B cell (primary cell): Measurements from ENCODE around the gene TCF12. TPM values are rescaled to one million over a fixed set of nuclear protein-coding genes. Genes with fewer than 3 reads are reported as not detected.

Experiments
- ATAC-seq: fragments of 200-7000 bp; cut with Tn5 transposase; one replicate; pipeline ENCODE4 v1.10.0; 2021; ENCODE audit warnings: low read depth, mild to moderate bottlenecking, moderate number of reproducible peaks, moderate library complexity
- CTCF ChIA-PET: fragments of 350-600 bp; sonication (Branson Sonifier 250); formaldehyde crosslinking; loops from one replicate; lab custom pipeline; 2021; ENCODE audit warnings: antibody characterized with exemption, inconsistent platforms; lab: Charles Lee
- POLR2A ChIA-PET: fragments of 350-600 bp; sonication (Branson Sonifier 250); formaldehyde crosslinking; loops from one replicate; lab custom pipeline; 2021; ENCODE audit warnings: antibody characterized with exemption; lab: Charles Lee
- DNase-seq: peaks from one replicate; pipeline ENCODE4 v3.0.0; 2013
- H2AFZ ChIP-seq: 2 replicates; pipeline ENCODE4 v1.6.1; 2012; ENCODE audit warnings: mild to moderate bottlenecking, low read depth, low read length; ENCODE audit not compliant: insufficient read depth, poor library complexity, severe bottlenecking
- H3K27ac ChIP-seq, 2 donors: 1 replicate in 1 of 2; 2 replicates in 1 of 2; pipeline ENCODE4 v1.5.1; 2012 to 2013; ENCODE audit warnings: low read length in 2 of 2, mild to moderate bottlenecking in 2 of 2, moderate library complexity in 1 of 2
- H3K27me3 ChIP-seq, 4 experiments: fragments of 200-600 bp in 1 of 4; sonication (generic) in 1 of 4; replicated peaks in 1 of 4; 1 replicate in 2 of 4; 2 replicates in 2 of 4; pipeline versions ENCODE4 v1.6.1 to v1.7.0; 2013 to 2016; ENCODE audit warnings: low read length in 3 of 4, mild to moderate bottlenecking in 2 of 4, mixed read lengths in 1 of 4, moderate library complexity in 1 of 4; ENCODE audit not compliant: insufficient read depth in 4 of 4, control insufficient read depth in 3 of 4; ENCODE audit errors: control extremely low read depth in 1 of 4
- H3K36me3 ChIP-seq, 2 experiments: replicated peaks in 1 of 2; 1 replicate in 1 of 2; 2 replicates in 1 of 2; pipeline versions ENCODE4 v1.6.1 to v1.7.1; 2013; ENCODE audit warnings: low read length in 1 of 2; ENCODE audit not compliant: insufficient read depth in 2 of 2, control insufficient read depth in 1 of 2; ENCODE audit errors: control extremely low read depth in 1 of 2, extremely low read depth in 1 of 2
- H3K4me1 ChIP-seq, 2 donors: fragments of 200-600 bp in 1 of 2; sonication (generic) in 1 of 2; 1 replicate in 1 of 2; 2 replicates in 1 of 2; pipeline versions ENCODE4 v1.5.1 to v1.6.1; 2013 to 2017; ENCODE audit warnings: low read length in 2 of 2; ENCODE audit not compliant: control insufficient read depth in 2 of 2, insufficient read depth in 2 of 2
- H3K4me2 ChIP-seq: replicated peaks from 2 replicates; pipeline ENCODE3; 2012; ENCODE audit warnings: mild to moderate bottlenecking, low read depth, low read length; ENCODE audit not compliant: poor library complexity, severe bottlenecking
- H3K4me3 ChIP-seq, 5 experiments: fragments of 200-600 bp in 1 of 5; sonication (generic) in 1 of 5; 1 replicate in 3 of 5; 2 replicates in 2 of 5; pipeline versions ENCODE4 v1.5.1 to v1.7.0; 2011 to 2016; ENCODE audit warnings: low read length in 4 of 5, mild to moderate bottlenecking in 4 of 5, low read depth in 2 of 5, control low read depth in 1 of 5, moderate library complexity in 1 of 5; ENCODE audit not compliant: insufficient read depth in 1 of 5; ENCODE audit errors: control extremely low read depth in 1 of 5, extremely low read depth in 1 of 5
- H3K79me2 ChIP-seq: fragments of 200-600 bp; sonication (generic); one replicate; pipeline ENCODE4 v1.6.0; 2016; ENCODE audit warnings: low read length; ENCODE audit not compliant: control insufficient read depth, insufficient read depth
- H3K9ac ChIP-seq: fragments of 200-600 bp; sonication (generic); 2 replicates; pipeline ENCODE4 v1.6.1; 2017; ENCODE audit warnings: mild to moderate bottlenecking, low read length, moderate library complexity
- H3K9me3 ChIP-seq, 3 donors: one replicate each; pipeline versions ENCODE4 v1.6.1 to v1.7.1; 2013; ENCODE audit warnings: low read length in 2 of 3; ENCODE audit not compliant: control insufficient read depth in 2 of 3, insufficient read depth in 1 of 3; ENCODE audit errors: control extremely low read depth in 1 of 3
- H4K20me1 ChIP-seq: 2 replicates; pipeline ENCODE4 v1.6.0; 2012; ENCODE audit warnings: mild to moderate bottlenecking, low read length; ENCODE audit not compliant: insufficient read depth, control insufficient read depth, poor library complexity, severe bottlenecking
- H3K27ac Mint-ChIP-seq: one replicate; pipeline ENCODE4 v1.8.0; 2021; ENCODE audit warnings: mixed read lengths
- H3K27me3 Mint-ChIP-seq: one replicate; pipeline ENCODE4 v1.8.0; 2021; ENCODE audit warnings: mixed read lengths
- H3K4me1 Mint-ChIP-seq: one replicate; pipeline ENCODE4 v1.8.0; 2021; ENCODE audit warnings: mixed read lengths
- H3K4me3 Mint-ChIP-seq: one replicate; pipeline ENCODE4 v1.8.0; 2021; ENCODE audit warnings: mixed read lengths
- H3K9me3 Mint-ChIP-seq: one replicate; pipeline ENCODE4 v1.8.0; 2022; ENCODE audit warnings: mixed read lengths; ENCODE audit not compliant: insufficient read depth
- CTCF ChIP-seq: fragments of 200-600 bp; IDR thresholded peaks from one replicate; pipeline ENCODE4 v1.8.0; 2022; ENCODE audit warnings: antibody characterized with exemption, mild to moderate bottlenecking
- EZH2 ChIP-seq: IDR thresholded peaks from 2 replicates; pipeline ENCODE4 v1.6.1; 2012; ENCODE audit warnings: borderline replicate concordance, low read depth, mild to moderate bottlenecking, moderate library complexity, low read length; ENCODE audit not compliant: insufficient read depth, poor library complexity, severe bottlenecking
- WGBS: methylation state at CpG from one replicate; pipeline ENCODE4 v1.1.5; 2013; ENCODE audit warnings: missing lambda C conversion rate; ENCODE audit not compliant: insufficient coverage; 5-methylcytosine and 5-hydroxymethylcytosine counted together
- intact Hi-C: fragments of 100-400 bp; cut with micrococcal nuclease; formaldehyde crosslinking; loops from one replicate; pipeline ENCODE4 v1.10.0; 2022
- polyA plus RNA-seq: library from polyadenylated mRNA; depleted of rRNA; stranded (reverse); fragments of >200 nt; gene quantifications from 2 replicates; pipeline ENCODE4 v1.2.3, GENCODE V29; 2012
- total RNA-seq, 2 donors: library from RNA; stranded (reverse); fragments of 120-200 nt in 1 of 2; gene quantifications; 1 replicate in 1 of 2; 2 replicates in 1 of 2; pipeline versions ENCODE4 v1.2.3 to v1.2.4, GENCODE V29; 2013 to 2022

TCF12 gene
- total and polyA plus RNA-seq, 2 donors (not counting 1 experiment from before 2014, with no cell fraction given) = 27.1 to 131 TPM

- Mint-ChIP-seq H3K27ac (no peak overlapping the region), H3K4me3 (no peak overlapping the region), H3K4me1 (peaks cover 4% of the 10 kb centered on the region), H3K9me3 (peaks cover 6% of the 10 kb centered on the region), H3K27me3 (no peaks in the 10 kb centered on the region)
- no peak overlapping the region for H3K4me2 ChIP-seq
- POLR2A ChIA-PET = no interaction called here
- H3K79me2 ChIP-seq = no peaks in the 10 kb centered on the region
- H4K20me1 ChIP-seq = no peaks in the 10 kb centered on the region
- no peaks in the 10 kb centered on the region for H3K27me3 ChIP-seq
- H2AFZ ChIP-seq = no peak overlapping the region
- no peak overlapping the region for H3K27ac ChIP-seq
- no peaks in the 10 kb centered on the region for H3K4me1 ChIP-seq
- ATAC-seq (no peak), DNase-seq (no peak)
- no peak overlapping the region for H3K9ac ChIP-seq
- no peaks in the 10 kb centered on the region for H3K9me3 ChIP-seq
- CTCF ChIA-PET = interaction anchor here (0.7 to 5.8 kb wide), 3 partner anchors 13 to 668 kb away, joined by 3 to 31 read pairs (median 14); no protein-coding TSS in a partner anchor
- no CpG with 5 or more reads among the region's 4 CpGs for WGBS
- H3K36me3 ChIP-seq = no peaks in the 10 kb centered on the region
- TF ChIP-seq EZH2 (no peak), CTCF (no peak)
- intact Hi-C loops = no loop called here
- no peak overlapping the region for H3K4me3 ChIP-seq
Measured at GRCh38 chr15:57158997-57159668, 240.7 kb downstream of the TCF12 start.

GRCh38 chr15:57159767-57160166, 241.3 kb downstream of the TCF12 start:
- Histone ChIP-seq H3K79me2 (no peaks in the 10 kb centered on the region), H3K9me3 (no peaks in the 10 kb centered on the region), H3K9ac (no peak overlapping the region), H3K4me3 (no peak overlapping the region), H2AFZ (no peak overlapping the region), H3K4me1 (no peaks in the 10 kb centered on the region), H3K27me3 (no peaks in the 10 kb centered on the region), H4K20me1 (no peaks in the 10 kb centered on the region), H3K36me3 (no peaks in the 10 kb centered on the region), H3K4me2 (no peak overlapping the region), H3K27ac (no peak overlapping the region)
- CTCF ChIA-PET = interaction anchor here (3.7 to 5.8 kb wide), 2 partner anchors 13 to 147 kb away, joined by 14 to 31 read pairs; no protein-coding TSS in a partner anchor
- ATAC-seq (no peak), DNase-seq (no peak)
- TF ChIP-seq EZH2 = no peak
- no peak for TF ChIP-seq CTCF
- intact Hi-C loops = no loop called here
- Mint-ChIP-seq H3K27ac (no peak overlapping the region), H3K9me3 (peaks cover 7% of the 10 kb centered on the region), H3K27me3 (no peaks in the 10 kb centered on the region), H3K4me3 (no peak overlapping the region), H3K4me1 (peaks cover 3% of the 10 kb centered on the region)
- POLR2A ChIA-PET = no interaction called here
